HL-60 (cell line): ENCODE data around the gene CTDSP1.

Experiments
- GABPA ChIP-seq: IDR thresholded peaks from 2 replicates; pipeline ENCODE4 v1.6.1; 2012; ENCODE audit warnings: low read depth
- POLR2AphosphoS5 ChIP-seq: IDR thresholded peaks from 2 replicates; pipeline ENCODE4 v1.6.1; 2012; ENCODE audit warnings: low read depth
- TF ChIP-seq, protein P1 (sequence below): IDR thresholded peaks from one replicate; pipeline ENCODE4 v1.5.1; 2011; ENCODE audit warnings: low read length, control low read depth, inconsistent platforms; ENCODE audit not compliant: insufficient read depth

DNA sequence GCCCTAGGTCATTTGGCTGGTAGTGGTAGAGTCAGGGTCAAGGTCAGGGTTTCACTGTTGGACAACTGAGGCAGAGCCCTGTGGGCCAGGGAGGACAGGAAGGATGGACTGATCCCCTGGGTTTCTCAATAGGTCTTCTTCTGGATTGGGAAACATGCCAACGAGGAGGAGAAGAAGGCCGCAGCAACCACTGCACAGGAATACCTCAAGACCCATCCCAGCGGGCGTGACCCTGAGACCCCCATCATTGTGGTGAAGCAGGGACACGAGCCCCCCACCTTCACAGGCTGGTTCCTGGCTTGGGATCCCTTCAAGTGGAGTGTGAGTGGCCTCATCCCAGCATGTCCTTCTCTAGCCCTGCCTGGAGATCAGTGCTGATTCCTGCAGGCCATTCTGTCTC, 37.3 kb downstream of the CTDSP1 start:
- TF ChIP-seq, protein P1, sequence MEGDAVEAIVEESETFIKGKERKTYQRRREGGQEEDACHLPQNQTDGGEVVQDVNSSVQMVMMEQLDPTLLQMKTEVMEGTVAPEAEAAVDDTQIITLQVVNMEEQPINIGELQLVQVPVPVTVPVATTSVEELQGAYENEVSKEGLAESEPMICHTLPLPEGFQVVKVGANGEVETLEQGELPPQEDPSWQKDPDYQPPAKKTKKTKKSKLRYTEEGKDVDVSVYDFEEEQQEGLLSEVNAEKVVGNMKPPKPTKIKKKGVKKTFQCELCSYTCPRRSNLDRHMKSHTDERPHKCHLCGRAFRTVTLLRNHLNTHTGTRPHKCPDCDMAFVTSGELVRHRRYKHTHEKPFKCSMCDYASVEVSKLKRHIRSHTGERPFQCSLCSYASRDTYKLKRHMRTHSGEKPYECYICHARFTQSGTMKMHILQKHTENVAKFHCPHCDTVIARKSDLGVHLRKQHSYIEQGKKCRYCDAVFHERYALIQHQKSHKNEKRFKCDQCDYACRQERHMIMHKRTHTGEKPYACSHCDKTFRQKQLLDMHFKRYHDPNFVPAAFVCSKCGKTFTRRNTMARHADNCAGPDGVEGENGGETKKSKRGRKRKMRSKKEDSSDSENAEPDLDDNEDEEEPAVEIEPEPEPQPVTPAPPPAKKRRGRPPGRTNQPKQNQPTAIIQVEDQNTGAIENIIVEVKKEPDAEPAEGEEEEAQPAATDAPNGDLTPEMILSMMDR = no peak
- no peak for TF ChIP-seq POLR2AphosphoS5
- TF ChIP-seq GABPA = no peak
